CD4-positive, CD25-positive, alpha-beta regulatory T cell (primary cell): ENCODE data around the gene FAM83F. TPM values are rescaled to one million over a fixed set of nuclear protein-coding genes. Genes with fewer than 3 reads are reported as not detected.

ENCODE experiments used
- ATAC-seq, 2 donors: fragments of 150-1000 bp; cut with Tn5 transposase; one replicate each; pipeline ENCODE4 v1.10.0; 2021; ENCODE audit warnings: low read depth in 2 of 2, moderate number of reproducible peaks in 2 of 2, moderate library complexity in 1 of 2
- DNase-seq, 3 donors: peaks; one replicate each; pipeline versions ENCODE4 v3.0.0 to v3.0.0-alpha.2; 2012 to 2022; ENCODE audit warnings: mixed read lengths in 1 of 3
- H3K27ac ChIP-seq: one replicate; pipeline ENCODE4 v1.7.0; 2013; ENCODE audit warnings: mild to moderate bottlenecking, low read length; ENCODE audit not compliant: insufficient read depth, poor library complexity, severe bottlenecking
- H3K27me3 ChIP-seq: one replicate; pipeline ENCODE4 v1.7.0; 2013; ENCODE audit warnings: low read length; ENCODE audit not compliant: control insufficient read depth, insufficient read depth
- H3K36me3 ChIP-seq: one replicate; pipeline ENCODE4 v1.7.0; 2013; ENCODE audit warnings: mild to moderate bottlenecking, low read length, moderate library complexity; ENCODE audit not compliant: control insufficient read depth, insufficient read depth
- H3K4me1 ChIP-seq: 2 replicates; pipeline ENCODE4 v1.7.0; 2013; ENCODE audit warnings: mild to moderate bottlenecking, low read length; ENCODE audit not compliant: insufficient read depth, control insufficient read depth, poor library complexity, severe bottlenecking
- H3K4me3 ChIP-seq: one replicate; pipeline ENCODE4 v1.7.0; 2013; ENCODE audit warnings: low read depth, mild to moderate bottlenecking, low read length, moderate library complexity
- H3K9me3 ChIP-seq, 2 experiments: 1 replicate in 1 of 2; 2 replicates in 1 of 2; pipeline ENCODE4 v1.7.0; 2013; ENCODE audit warnings: low read length in 2 of 2, mild to moderate bottlenecking in 1 of 2, moderate library complexity in 1 of 2; ENCODE audit not compliant: control insufficient read depth in 2 of 2
- H3K27ac Mint-ChIP-seq, 3 donors: one replicate each; pipeline ENCODE4 v1.8.0; 2020 to 2022; ENCODE audit warnings: mild to moderate bottlenecking in 3 of 3, mixed read lengths in 3 of 3, moderate library complexity in 2 of 3
- H3K27me3 Mint-ChIP-seq: one replicate; pipeline ENCODE4 v1.8.0; 2022; ENCODE audit warnings: mild to moderate bottlenecking, mixed read lengths
- H3K36me3 Mint-ChIP-seq: one replicate; pipeline ENCODE4 v1.8.0; 2020; ENCODE audit warnings: mixed read lengths
- H3K4me1 Mint-ChIP-seq, 4 donors: one replicate each; pipeline ENCODE4 v1.8.0; 2020 to 2022; ENCODE audit warnings: mixed read lengths in 4 of 4, mild to moderate bottlenecking in 1 of 4
- H3K4me3 Mint-ChIP-seq, 4 donors: one replicate each; pipeline ENCODE4 v1.8.0; 2020 to 2022; ENCODE audit warnings: mild to moderate bottlenecking in 4 of 4, mixed read lengths in 4 of 4, moderate library complexity in 3 of 4
- H3K9me3 Mint-ChIP-seq, 7 donors: one replicate each; pipeline ENCODE4 v1.8.0; 2020 to 2022; ENCODE audit warnings: mixed read lengths in 7 of 7, mild to moderate bottlenecking in 3 of 7, moderate library complexity in 2 of 7
- polyA plus RNA-seq, 4 donors: library from polyadenylated mRNA; unstranded; fragments of 300-500 nt; fragmentation: Illumina TruSeq; gene quantifications; one replicate each; pipeline ENCODE4 v1.2.3, GENCODE V29; 2021
- total RNA-seq: library from RNA; stranded (reverse); gene quantifications from one replicate; pipeline ENCODE4 v1.2.3, GENCODE V29; 2022

Gene FAM83F
- total and polyA plus RNA-seq, 5 donors from 2014 or later: 0.01 to 3.2 (median 0.04) TPM; not detected in 1

- Histone ChIP-seq H3K4me3 (no peak overlapping the region), H3K27me3 (no peaks in the 10 kb centered on the region), H3K36me3 (no peaks in the 10 kb centered on the region), H3K4me1 (peaks cover 12% of the 10 kb centered on the region), H3K9me3 (no peaks in the 10 kb centered on the region), H3K27ac (no peak overlapping the region)
- H3K27ac Mint-ChIP-seq: no peak overlapping the region
- H3K36me3 Mint-ChIP-seq: no peaks in the 10 kb centered on the region
- H3K4me3 Mint-ChIP-seq: no peak overlapping the region
- ATAC-seq (no peak), DNase-seq (no peak)
- no peaks in the 10 kb centered on the region for H3K27me3 Mint-ChIP-seq
- H3K4me1 Mint-ChIP-seq: peaks cover 19 to 37% (median 32%) of the 10 kb centered on the region in 4 donors
- no peaks in the 10 kb centered on the region for H3K9me3 Mint-ChIP-seq
These were observed 89.0 kb downstream of the FAM83F start for GRCh38 chr22:40083794-40084193.

GRCh38 chr22:40084246-40084645, 89.5 kb downstream of the FAM83F start:
- H3K36me3 Mint-ChIP-seq: no peaks in the 10 kb centered on the region
- Histone ChIP-seq H3K4me1 (peaks cover 12% of the 10 kb centered on the region), H3K27me3 (no peaks in the 10 kb centered on the region)

GRCh38 chr22:40088818-40089217, 94.1 kb downstream of the FAM83F start:
- Mint-ChIP-seq H3K4me3 (no peak overlapping the region), H3K27me3 (no peaks in the 10 kb centered on the region), H3K27ac (no peak overlapping the region), H3K36me3 (peaks cover 3% of the 10 kb centered on the region), H3K4me1 (peaks cover 47 to 75% (median 51%) of the 10 kb centered on the region in 4 donors), H3K9me3 (no peaks in the 10 kb centered on the region)
- ATAC-seq (no peak), DNase-seq (no peak)
- Histone ChIP-seq H3K36me3 (no peaks in the 10 kb centered on the region), H3K4me3 (no peak overlapping the region), H3K4me1 (peaks cover 14% of the 10 kb centered on the region), H3K27ac (no peak overlapping the region), H3K27me3 (no peaks in the 10 kb centered on the region), H3K9me3 (no peaks in the 10 kb centered on the region)

More at GRCh38 chr22:40084246-40084645, 89.5 kb downstream of the FAM83F start:
- Histone ChIP-seq H3K9me3 (no peaks in the 10 kb centered on the region), H3K27ac (no peak overlapping the region), H3K36me3 (no peaks in the 10 kb centered on the region), H3K4me3 (no peak overlapping the region)
- Mint-ChIP-seq H3K9me3 (no peaks in the 10 kb centered on the region), H3K27ac (no peak overlapping the region), H3K4me3 (no peak overlapping the region), H3K27me3 (no peaks in the 10 kb centered on the region), H3K4me1 (peaks cover 19 to 38% (median 31%) of the 10 kb centered on the region in 4 donors)
- no peak for ATAC-seq
- DNase-seq: no peak

Other genes starting within 250 kb of the FAM83F start
- gene ENTHD1, start 101.2 kb upstream of the FAM83F start, total RNA-seq: not detected
- gene ENTHD1, start 101.2 kb upstream of the FAM83F start, polyA plus RNA-seq: under 1 TPM; 0.13 to 0.32 (median 0.18) TPM
- 160 TPM for gene GRAP2, start 93.9 kb upstream of the FAM83F start, total RNA-seq
- 10 to 100 TPM; 48.9 to 79.2 (median 52.2) TPM for gene GRAP2, start 93.9 kb upstream of the FAM83F start, polyA plus RNA-seq
- 13.0 TPM for gene TMA7B, start 34.6 kb upstream of the FAM83F start, total RNA-seq
- 1 to 10 TPM in 3 of 4 donors, under 1 TPM in 1; 0.91 to 1.8 (median 1.5) TPM for gene TMA7B, start 34.6 kb upstream of the FAM83F start, polyA plus RNA-seq
- gene TNRC6B, start 183.0 kb downstream of the FAM83F start, total RNA-seq: 144 TPM
- 10 to 100 TPM; 50.6 to 79.7 (median 65.1) TPM for gene TNRC6B, start 183.0 kb downstream of the FAM83F start, polyA plus RNA-seq